Neural cell (in vitro differentiated cells): ENCODE measurements around the gene CCDC158. TPM values are rescaled to one million over a fixed set of nuclear protein-coding genes. Genes with fewer than 3 reads are reported as not detected.

Experiments used
- H2AFZ ChIP-seq: fragments of 200-600, 300-800 bp; sonication (generic), shearing (Covaris generic); 2 replicates; pipeline ENCODE4 v1.6.0; 2014; ENCODE audit warnings: low read depth, mild to moderate bottlenecking, antibody characterized with exemption, low read length, moderate library complexity
- H3F3A ChIP-seq: fragments of 200-600 bp; shearing (Covaris generic); 2 replicates; pipeline ENCODE4 v1.6.1; 2016; ENCODE audit warnings: mild to moderate bottlenecking, moderate library complexity, mixed read lengths, antibody characterized with exemption, low read length; ENCODE audit not compliant: insufficient read depth, poor library complexity, severe bottlenecking
- H3K27ac ChIP-seq: fragments of 200-600, 300-800 bp; sonication (generic), shearing (Covaris generic); 2 replicates; pipeline ENCODE4 v1.5.1; 2014; ENCODE audit warnings: mild to moderate bottlenecking, low read length, moderate library complexity
- H3K27me3 ChIP-seq: fragments of 300-800, 200-600 bp; sonication (generic), shearing (Covaris generic); 2 replicates; pipeline ENCODE4 v1.6.0; 2014; ENCODE audit warnings: mild to moderate bottlenecking, low read depth, low read length, moderate library complexity; ENCODE audit not compliant: insufficient read depth
- H3K36me3 ChIP-seq: fragments of 300-800, 200-600 bp; sonication (generic), shearing (Covaris generic); 2 replicates; pipeline ENCODE4 v1.5.1; 2014; ENCODE audit warnings: mild to moderate bottlenecking, antibody characterized with exemption, low read length, moderate library complexity; ENCODE audit not compliant: insufficient read depth
- H3K4me2 ChIP-seq: fragments of 300-800, 200-600 bp; sonication (generic), shearing (Covaris generic); 2 replicates; pipeline ENCODE4 v1.6.0; 2014; ENCODE audit warnings: mild to moderate bottlenecking, low read length
- H3K4me3 ChIP-seq: fragments of 300-800, 200-600 bp; sonication (generic), shearing (Covaris generic); 2 replicates; pipeline ENCODE4 v1.5.1; 2014; ENCODE audit warnings: mild to moderate bottlenecking, low read length, moderate library complexity
- H3K79me2 ChIP-seq: fragments of 200-600 bp; shearing (Covaris generic); replicated peaks from 2 replicates; pipeline ENCODE4 v1.6.0; 2014; ENCODE audit warnings: mild to moderate bottlenecking, low read length, moderate library complexity; ENCODE audit not compliant: insufficient read depth
- H3K9ac ChIP-seq: fragments of 300-800, 200-600 bp; sonication (generic), shearing (Covaris generic); 2 replicates; pipeline ENCODE4 v1.6.1; 2016; ENCODE audit warnings: mild to moderate bottlenecking, low read length, mixed read lengths
- H3K9me2 ChIP-seq: fragments of 200-600 bp; shearing (Covaris generic); 2 replicates; pipeline ENCODE4 v1.6.1; 2016; ENCODE audit warnings: mild to moderate bottlenecking, low read length, mixed read lengths; ENCODE audit not compliant: insufficient read depth
- H3K9me3 ChIP-seq: fragments of 200-600, 300-800 bp; sonication (generic), shearing (Covaris generic); 2 replicates; pipeline ENCODE4 v1.6.1; 2016; ENCODE audit warnings: mild to moderate bottlenecking, mixed run types, low read length, moderate library complexity, mixed read lengths
- H4K20me1 ChIP-seq: fragments of 200-600 bp; shearing (Covaris generic); 2 replicates; pipeline ENCODE4 v1.6.1; 2016; ENCODE audit warnings: mild to moderate bottlenecking, mixed run types; ENCODE audit not compliant: insufficient read depth
- EP300 ChIP-seq: fragments of 450-650 bp; conservative IDR thresholded peaks from 2 replicates; pipeline ENCODE4 v1.6.1; 2014; ENCODE audit warnings: antibody characterized with exemption, mild to moderate bottlenecking, moderate library complexity; ENCODE audit not compliant: poor library complexity, severe bottlenecking
- EZH2 ChIP-seq: fragments of 200-600, 300-800 bp; shearing (Covaris generic), sonication (generic); IDR thresholded peaks from 2 replicates; pipeline ENCODE4 v1.6.1; 2014; ENCODE audit warnings: antibody characterized with exemption, low read length, borderline replicate concordance, mild to moderate bottlenecking; ENCODE audit not compliant: insufficient read depth, poor library complexity, severe bottlenecking
- MXI1 ChIP-seq: fragments of 450-650 bp; conservative IDR thresholded peaks from 2 replicates; pipeline ENCODE4 v1.6.1; 2014; ENCODE audit warnings: antibody characterized with exemption, mild to moderate bottlenecking; ENCODE audit not compliant: poor library complexity, severe bottlenecking
- POLR2AphosphoS5 ChIP-seq: IDR thresholded peaks from 2 replicates; pipeline ENCODE4 v1.6.1; 2012
- RAD21 ChIP-seq: fragments of 450-650 bp; conservative IDR thresholded peaks from 2 replicates; pipeline ENCODE4 v1.6.1; 2014; ENCODE audit warnings: antibody characterized with exemption, mild to moderate bottlenecking, moderate library complexity
- REST ChIP-seq: IDR thresholded peaks from 2 replicates; pipeline ENCODE4 v1.6.1; 2012; ENCODE audit warnings: borderline replicate concordance
- SMC3 ChIP-seq: fragments of 450-650 bp; conservative IDR thresholded peaks from 2 replicates; pipeline ENCODE4 v1.6.1; 2014; ENCODE audit warnings: antibody characterized with exemption, mild to moderate bottlenecking, moderate library complexity; ENCODE audit not compliant: poor library complexity
- TAF1 ChIP-seq: IDR thresholded peaks from 2 replicates; pipeline ENCODE4 v1.6.1; 2012; ENCODE audit warnings: low read depth
- polyA plus RNA-seq: library from polyadenylated mRNA; depleted of rRNA; stranded (reverse); fragments of >200 nt; gene quantifications from 2 replicates; pipeline ENCODE4 v1.2.3, GENCODE V29; 2014
- TF ChIP-seq, protein P1 (sequence below): fragments of 450-650 bp; IDR thresholded peaks from 2 replicates; pipeline ENCODE4 v1.5.1; 2014; ENCODE audit warnings: antibody characterized with exemption, mild to moderate bottlenecking, moderate library complexity; ENCODE audit not compliant: poor library complexity, severe bottlenecking

CCDC158 gene
- polyA plus RNA-seq, 1 donor from 2014 or later, result not detected

GRCh38 chr4:76339364-76339763 lies 81.6 kb downstream of the CCDC158 start:
- no peak overlapping the region for H3K4me3 ChIP-seq
- no peak overlapping the region for H3K27ac ChIP-seq
- no peak overlapping the region for H3K9ac ChIP-seq
- no peaks in the 10 kb centered on the region for H3K36me3 ChIP-seq
- no peak overlapping the region for H2AFZ ChIP-seq
- no peak overlapping the region for H3K4me2 ChIP-seq
- no peaks in the 10 kb centered on the region for H3K9me3 ChIP-seq
- no peak for TF ChIP-seq EZH2
- TF ChIP-seq RAD21, result no peak
- no peak for TF ChIP-seq REST
- TF ChIP-seq EP300, result no peak
- TF ChIP-seq, protein P1, sequence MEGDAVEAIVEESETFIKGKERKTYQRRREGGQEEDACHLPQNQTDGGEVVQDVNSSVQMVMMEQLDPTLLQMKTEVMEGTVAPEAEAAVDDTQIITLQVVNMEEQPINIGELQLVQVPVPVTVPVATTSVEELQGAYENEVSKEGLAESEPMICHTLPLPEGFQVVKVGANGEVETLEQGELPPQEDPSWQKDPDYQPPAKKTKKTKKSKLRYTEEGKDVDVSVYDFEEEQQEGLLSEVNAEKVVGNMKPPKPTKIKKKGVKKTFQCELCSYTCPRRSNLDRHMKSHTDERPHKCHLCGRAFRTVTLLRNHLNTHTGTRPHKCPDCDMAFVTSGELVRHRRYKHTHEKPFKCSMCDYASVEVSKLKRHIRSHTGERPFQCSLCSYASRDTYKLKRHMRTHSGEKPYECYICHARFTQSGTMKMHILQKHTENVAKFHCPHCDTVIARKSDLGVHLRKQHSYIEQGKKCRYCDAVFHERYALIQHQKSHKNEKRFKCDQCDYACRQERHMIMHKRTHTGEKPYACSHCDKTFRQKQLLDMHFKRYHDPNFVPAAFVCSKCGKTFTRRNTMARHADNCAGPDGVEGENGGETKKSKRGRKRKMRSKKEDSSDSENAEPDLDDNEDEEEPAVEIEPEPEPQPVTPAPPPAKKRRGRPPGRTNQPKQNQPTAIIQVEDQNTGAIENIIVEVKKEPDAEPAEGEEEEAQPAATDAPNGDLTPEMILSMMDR, result no peak
- TF ChIP-seq POLR2AphosphoS5, result no peak
- no peak for TF ChIP-seq SMC3
- TF ChIP-seq TAF1, result no peak
- TF ChIP-seq MXI1, result no peak
- H3F3A ChIP-seq, result no peaks in the 10 kb centered on the region
- no peaks in the 10 kb centered on the region for H3K27me3 ChIP-seq
- no peaks in the 10 kb centered on the region for H4K20me1 ChIP-seq
- H3K9me2 ChIP-seq, result no peaks in the 10 kb centered on the region
- no peaks in the 10 kb centered on the region for H3K79me2 ChIP-seq

DNA sequence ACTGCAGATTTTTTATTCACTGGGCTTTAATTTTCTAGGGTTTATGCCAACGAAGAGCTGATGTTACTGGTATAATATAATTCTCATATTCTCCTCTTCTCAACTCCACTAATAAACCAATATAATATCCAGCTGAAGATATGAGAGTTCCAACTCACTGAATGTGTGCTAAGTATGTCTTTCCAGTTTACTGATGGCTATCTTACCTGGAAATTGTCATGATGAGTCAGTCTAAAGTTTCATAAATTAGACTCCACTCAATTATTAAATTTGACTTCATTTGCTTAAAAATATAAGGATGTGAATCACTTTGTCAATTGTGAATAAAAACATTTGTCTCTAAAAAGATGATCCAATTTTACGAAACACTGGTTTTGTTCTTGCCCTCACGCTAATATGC lies 86.1 kb downstream of the CCDC158 start:
- Histone ChIP-seq H3K9me2 (no peaks in the 10 kb centered on the region), H3K36me3 (no peaks in the 10 kb centered on the region), H3K4me3 (no peak overlapping the region), H3K9me3 (no peaks in the 10 kb centered on the region), H3F3A (no peaks in the 10 kb centered on the region), H3K79me2 (no peaks in the 10 kb centered on the region), H3K4me2 (no peak overlapping the region), H3K27ac (no peak overlapping the region), H4K20me1 (no peaks in the 10 kb centered on the region), H3K9ac (no peak overlapping the region), H2AFZ (no peak overlapping the region), H3K27me3 (no peaks in the 10 kb centered on the region)
- TF ChIP-seq TAF1 (no peak), MXI1 (no peak), REST (no peak), POLR2AphosphoS5 (no peak), EP300 (no peak), RAD21 (no peak), EZH2 (no peak), SMC3 (no peak)
- TF ChIP-seq, protein P1, result no peak
